Liver (tissue), 3 donors: Measurements from ENCODE around the gene TUFT1.

Source experiments
- ATF3 ChIP-seq: IDR thresholded peaks from 2 replicates; pipeline ENCODE4 v1.6.1; 2016; ENCODE audit warnings: antibody characterized with exemption
- CTCF ChIP-seq: fragments of 150-350 bp; IDR thresholded peaks from 2 replicates; pipeline ENCODE4 v1.5.1; 2017; ENCODE audit warnings: improper control_type of control experiment, low read depth, low read length; ENCODE audit not compliant: missing input control
- EGR1 ChIP-seq, 2 donors: IDR thresholded peaks; 2 replicates each; pipeline ENCODE4 v1.6.1; 2016 to 2018; ENCODE audit warnings: antibody characterized with exemption in 2 of 2, low read depth in 2 of 2
- GABPA ChIP-seq, 2 donors: IDR thresholded peaks in 1 of 2; conservative IDR thresholded peaks in 1 of 2; 2 replicates each; pipeline ENCODE4 v1.6.1; 2016; ENCODE audit warnings: antibody characterized with exemption in 2 of 2, mild to moderate bottlenecking in 1 of 2, moderate library complexity in 1 of 2
- MAX ChIP-seq: IDR thresholded peaks from 2 replicates; pipeline ENCODE4 v1.6.1; 2016; ENCODE audit warnings: antibody characterized with exemption
- NR2F2 ChIP-seq: IDR thresholded peaks from 2 replicates; pipeline ENCODE4 v1.6.1; 2016; ENCODE audit warnings: antibody characterized with exemption
- RAD21 ChIP-seq, 2 donors: IDR thresholded peaks; 2 replicates each; pipeline ENCODE4 v1.6.1; 2016; ENCODE audit warnings: antibody characterized with exemption in 2 of 2, mild to moderate bottlenecking in 2 of 2
- SP1 ChIP-seq: IDR thresholded peaks from 2 replicates; pipeline ENCODE4 v1.6.1; 2018; ENCODE audit warnings: antibody characterized with exemption, mild to moderate bottlenecking
- TAF1 ChIP-seq: conservative IDR thresholded peaks from 2 replicates; pipeline ENCODE4 v1.6.1; 2016; ENCODE audit warnings: antibody characterized with exemption, mild to moderate bottlenecking
- YY1 ChIP-seq: IDR thresholded peaks from 2 replicates; pipeline ENCODE4 v1.6.1; 2016; ENCODE audit warnings: antibody characterized with exemption, mild to moderate bottlenecking
- TF ChIP-seq, protein P1 (sequence below): IDR thresholded peaks from 2 replicates; pipeline ENCODE4 v1.6.1; 2016; ENCODE audit warnings: antibody characterized with exemption, mild to moderate bottlenecking
- TF ChIP-seq, protein P2 (sequence below): IDR thresholded peaks from 2 replicates; pipeline ENCODE4 v1.6.1; 2016; ENCODE audit warnings: antibody characterized with exemption
- donor health status: healthy.
- donor health status: healthy.

- TF ChIP-seq CTCF (no peak), SP1 (no peak), TAF1 (no peak), ATF3 (no peak), RAD21 (IDR thresholded peaks at IDR 0.05) (no peak), MAX (no peak), EGR1 (IDR thresholded peaks at IDR 0.05; ENCODE audit: low read depth in 2 of 2) (no peak), GABPA (IDR thresholded peaks at IDR 0.05 in 1 of 2, conservative IDR thresholded peaks at IDR 0.05 in 1 of 2) (no peak), YY1 (no peak), NR2F2 (no peak)
- TF ChIP-seq, protein P1, sequence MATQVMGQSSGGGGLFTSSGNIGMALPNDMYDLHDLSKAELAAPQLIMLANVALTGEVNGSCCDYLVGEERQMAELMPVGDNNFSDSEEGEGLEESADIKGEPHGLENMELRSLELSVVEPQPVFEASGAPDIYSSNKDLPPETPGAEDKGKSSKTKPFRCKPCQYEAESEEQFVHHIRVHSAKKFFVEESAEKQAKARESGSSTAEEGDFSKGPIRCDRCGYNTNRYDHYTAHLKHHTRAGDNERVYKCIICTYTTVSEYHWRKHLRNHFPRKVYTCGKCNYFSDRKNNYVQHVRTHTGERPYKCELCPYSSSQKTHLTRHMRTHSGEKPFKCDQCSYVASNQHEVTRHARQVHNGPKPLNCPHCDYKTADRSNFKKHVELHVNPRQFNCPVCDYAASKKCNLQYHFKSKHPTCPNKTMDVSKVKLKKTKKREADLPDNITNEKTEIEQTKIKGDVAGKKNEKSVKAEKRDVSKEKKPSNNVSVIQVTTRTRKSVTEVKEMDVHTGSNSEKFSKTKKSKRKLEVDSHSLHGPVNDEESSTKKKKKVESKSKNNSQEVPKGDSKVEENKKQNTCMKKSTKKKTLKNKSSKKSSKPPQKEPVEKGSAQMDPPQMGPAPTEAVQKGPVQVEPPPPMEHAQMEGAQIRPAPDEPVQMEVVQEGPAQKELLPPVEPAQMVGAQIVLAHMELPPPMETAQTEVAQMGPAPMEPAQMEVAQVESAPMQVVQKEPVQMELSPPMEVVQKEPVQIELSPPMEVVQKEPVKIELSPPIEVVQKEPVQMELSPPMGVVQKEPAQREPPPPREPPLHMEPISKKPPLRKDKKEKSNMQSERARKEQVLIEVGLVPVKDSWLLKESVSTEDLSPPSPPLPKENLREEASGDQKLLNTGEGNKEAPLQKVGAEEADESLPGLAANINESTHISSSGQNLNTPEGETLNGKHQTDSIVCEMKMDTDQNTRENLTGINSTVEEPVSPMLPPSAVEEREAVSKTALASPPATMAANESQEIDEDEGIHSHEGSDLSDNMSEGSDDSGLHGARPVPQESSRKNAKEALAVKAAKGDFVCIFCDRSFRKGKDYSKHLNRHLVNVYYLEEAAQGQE = no peak
- TF ChIP-seq, protein P2, sequence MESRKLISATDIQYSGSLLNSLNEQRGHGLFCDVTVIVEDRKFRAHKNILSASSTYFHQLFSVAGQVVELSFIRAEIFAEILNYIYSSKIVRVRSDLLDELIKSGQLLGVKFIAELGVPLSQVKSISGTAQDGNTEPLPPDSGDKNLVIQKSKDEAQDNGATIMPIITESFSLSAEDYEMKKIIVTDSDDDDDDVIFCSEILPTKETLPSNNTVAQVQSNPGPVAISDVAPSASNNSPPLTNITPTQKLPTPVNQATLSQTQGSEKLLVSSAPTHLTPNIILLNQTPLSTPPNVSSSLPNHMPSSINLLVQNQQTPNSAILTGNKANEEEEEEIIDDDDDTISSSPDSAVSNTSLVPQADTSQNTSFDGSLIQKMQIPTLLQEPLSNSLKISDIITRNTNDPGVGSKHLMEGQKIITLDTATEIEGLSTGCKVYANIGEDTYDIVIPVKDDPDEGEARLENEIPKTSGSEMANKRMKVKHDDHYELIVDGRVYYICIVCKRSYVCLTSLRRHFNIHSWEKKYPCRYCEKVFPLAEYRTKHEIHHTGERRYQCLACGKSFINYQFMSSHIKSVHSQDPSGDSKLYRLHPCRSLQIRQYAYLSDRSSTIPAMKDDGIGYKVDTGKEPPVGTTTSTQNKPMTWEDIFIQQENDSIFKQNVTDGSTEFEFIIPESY = no peak
These were observed 79.5 kb downstream of the TUFT1 start for GRCh38 chr1:151619489-151620093.
